Keratinocyte (primary cell): ENCODE data around the gene AP1S3.

Experiments used
- CTCF ChIP-seq, 3 experiments: IDR thresholded peaks in 1 of 3; conservative IDR thresholded peaks in 1 of 3; optimal IDR thresholded peaks in 1 of 3; 2 replicates in 2 of 3; 3 replicates in 1 of 3; pipeline versions ENCODE3 to v1.5.1; 2011; ENCODE audit warnings: low read length in 3 of 3, mild to moderate bottlenecking in 3 of 3, moderate library complexity in 2 of 3, control low read depth in 1 of 3, inconsistent platforms in 1 of 3; ENCODE audit not compliant: insufficient read depth in 2 of 3; ENCODE audit errors: extremely low read depth in 1 of 3
- EZH2 ChIP-seq: IDR thresholded peaks from one replicate; pipeline ENCODE4 v1.6.1; 2012; ENCODE audit warnings: inconsistent platforms, mild to moderate bottlenecking, low read length, moderate library complexity

GRCh38 chr2:223737207-223737606 lies 100.2 kb downstream of the AP1S3 start:
- no peak for TF ChIP-seq CTCF (optimal IDR thresholded peaks at IDR 0.05 in 1 of 3, IDR thresholded peaks at IDR 0.05 in 1 of 3, conservative IDR thresholded peaks at IDR 0.05 in 1 of 3; ENCODE audit: extremely low read depth in 1 of 3, insufficient read depth in 2 of 3, low read length in 3 of 3)
- no peak for TF ChIP-seq EZH2
